Naive thymus-derived CD8-positive, alpha-beta T cell (primary cell): ENCODE data around the gene ENPP7. TPM values are rescaled to one million over a fixed set of nuclear protein-coding genes. Genes with fewer than 3 reads are reported as not detected.
"Not testable (repeated sequence)": the region's sequence is repeated elsewhere in the genome, so short reads cannot be mapped to it uniquely, and the experiment has no call there.

ENCODE experiments used
- ATAC-seq, 2 donors: fragments of 150-1000 bp; cut with Tn5 transposase in 1 of 2; sonication (Bioruptor Pico), chemical (Tn5 transposase) in 1 of 2; 1 replicate in 1 of 2; 2 replicates in 1 of 2; pipeline ENCODE4 v1.10.0; 2021; ENCODE audit warnings: mild to moderate bottlenecking in 2 of 2, moderate library complexity in 2 of 2
- POLR2A ChIA-PET: fragments of 350-600 bp; sonication (Branson Sonifier 250); formaldehyde crosslinking; loops from one replicate; lab custom pipeline; 2021; ENCODE audit warnings: antibody characterized with exemption; lab: Charles Lee
- DNase-seq, 10 donors: peaks; one replicate each; pipeline versions ENCODE4 v3.0.0 to v3.0.0-alpha.2; 2020 to 2022
- H3K27ac Mint-ChIP-seq, 10 donors: one replicate each; pipeline ENCODE4 v1.8.0; 2020 to 2022; ENCODE audit warnings: mild to moderate bottlenecking in 10 of 10, mixed read lengths in 10 of 10, moderate library complexity in 4 of 10, inconsistent platforms in 1 of 10
- H3K27me3 Mint-ChIP-seq, 5 donors: one replicate each; pipeline ENCODE4 v1.8.0; 2021 to 2022; ENCODE audit warnings: mixed read lengths in 5 of 5
- H3K36me3 Mint-ChIP-seq, 3 donors: one replicate each; pipeline ENCODE4 v1.8.0; 2020 to 2022; ENCODE audit warnings: mixed read lengths in 3 of 3, mild to moderate bottlenecking in 2 of 3, inconsistent platforms in 1 of 3
- H3K4me1 Mint-ChIP-seq, 4 donors: one replicate each; pipeline ENCODE4 v1.8.0; 2021 to 2022; ENCODE audit warnings: mixed read lengths in 4 of 4
- H3K4me3 Mint-ChIP-seq, 10 donors: one replicate each; pipeline ENCODE4 v1.8.0; 2020 to 2022; ENCODE audit warnings: mild to moderate bottlenecking in 10 of 10, mixed read lengths in 10 of 10, moderate library complexity in 6 of 10, inconsistent platforms in 1 of 10
- H3K9me3 Mint-ChIP-seq, 9 donors: one replicate each; pipeline ENCODE4 v1.8.0; 2020 to 2022; ENCODE audit warnings: mixed read lengths in 9 of 9, mild to moderate bottlenecking in 3 of 9, inconsistent platforms in 1 of 9, moderate library complexity in 1 of 9
- polyA plus RNA-seq, 3 donors: library from polyadenylated mRNA; unstranded; fragments of 300-500 nt; fragmentation: Illumina TruSeq; gene quantifications; one replicate each; pipeline ENCODE4 v1.2.3, GENCODE V29; 2021
- total RNA-seq, 8 experiments: library from RNA in 2 of 8; stranded (reverse) in 2 of 8; gene quantifications; one replicate each; pipeline ENCODE4 v1.2.3 and lab custom pipeline; 2021 to 2026

The ENPP7 gene
- total and polyA plus RNA-seq, 5 experiments from 2014 or later = 0.29 TPM; not detected in 4

DNA sequence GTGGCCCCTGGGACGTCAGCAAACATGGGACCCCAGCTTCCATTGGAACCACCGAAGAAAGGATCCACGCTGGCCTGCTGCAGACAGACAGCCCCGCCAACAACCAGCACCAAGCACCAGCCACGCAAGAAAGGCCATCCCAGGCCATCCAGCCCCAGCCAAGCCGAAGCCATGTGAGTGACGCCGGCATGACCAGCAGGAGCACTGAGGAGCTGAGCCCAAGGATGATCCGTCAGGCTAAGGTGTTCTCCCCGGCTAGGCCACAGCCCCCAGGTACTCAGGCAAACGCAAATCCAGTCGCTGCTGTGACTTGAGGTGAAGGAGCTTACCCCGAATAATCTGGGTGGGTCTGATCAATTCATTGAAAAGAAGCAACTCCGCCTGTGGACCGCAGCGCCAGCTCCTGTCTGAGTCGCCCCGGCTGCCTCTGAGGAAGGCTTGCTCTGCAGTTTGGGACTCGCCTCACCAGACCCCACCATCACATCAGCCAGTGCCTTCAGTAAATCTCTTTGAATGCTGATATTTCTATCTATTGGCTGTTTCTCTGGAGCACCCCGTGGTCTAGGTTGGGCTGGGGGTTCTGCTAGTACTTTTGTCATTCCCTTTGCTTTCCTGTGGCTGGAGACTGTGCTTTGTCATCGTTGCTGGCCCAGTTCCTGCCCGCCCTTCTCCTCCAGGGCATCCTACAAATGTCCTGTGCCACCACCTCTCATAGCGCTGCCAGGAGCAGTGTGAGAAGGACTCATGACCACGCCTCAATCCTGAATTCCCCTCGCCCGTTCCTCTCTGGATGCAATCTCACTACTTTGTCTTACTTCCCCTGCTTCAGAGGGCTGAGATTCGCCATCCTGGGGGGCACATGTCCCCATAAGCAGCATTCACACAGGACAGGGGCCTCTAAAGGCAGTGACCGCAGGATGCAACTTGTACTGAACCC is 39.1 kb downstream of the ENPP7 start:
- H3K27me3 Mint-ChIP-seq = peaks cover 8 to 53% (median 30%) of the 10 kb centered on the region in 5 donors

DNA sequence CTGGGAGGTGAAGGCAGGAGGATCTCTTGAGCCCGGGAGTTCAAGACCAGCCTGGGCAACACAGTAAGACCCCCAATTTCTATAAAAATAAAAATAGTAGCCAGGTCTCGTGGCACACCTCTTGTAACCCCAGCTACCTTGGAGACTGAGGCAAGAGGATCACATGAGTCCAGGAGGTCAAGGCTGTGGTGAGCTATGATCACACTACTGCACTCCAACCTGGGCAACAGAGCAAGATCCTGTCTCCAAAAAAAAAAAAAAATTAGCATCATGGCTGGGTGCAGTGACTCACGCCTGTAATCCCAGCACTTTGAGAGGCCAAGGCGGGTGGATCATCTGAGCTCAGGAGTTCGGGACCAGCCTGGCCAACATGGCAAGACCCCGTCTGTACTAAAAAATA is 40.5 kb downstream of the ENPP7 start:
- H3K27ac Mint-ChIP-seq = no peak overlapping the region

More for the DNA sequence above, 39.1 kb downstream of the ENPP7 start:
- Mint-ChIP-seq H3K4me1 (peaks cover 0 to 1% (median 0%) of the 10 kb centered on the region in 4 donors), H3K4me3 (no peak overlapping the region), H3K9me3 (no peaks in the 10 kb centered on the region), H3K36me3 (no peaks in the 10 kb centered on the region), H3K27ac (peak overlapping the region in 1 of 10 donors; percentile 50)
- no peak for ATAC-seq
- POLR2A ChIA-PET = no interaction called here
- DNase-seq = no peak

DNA sequence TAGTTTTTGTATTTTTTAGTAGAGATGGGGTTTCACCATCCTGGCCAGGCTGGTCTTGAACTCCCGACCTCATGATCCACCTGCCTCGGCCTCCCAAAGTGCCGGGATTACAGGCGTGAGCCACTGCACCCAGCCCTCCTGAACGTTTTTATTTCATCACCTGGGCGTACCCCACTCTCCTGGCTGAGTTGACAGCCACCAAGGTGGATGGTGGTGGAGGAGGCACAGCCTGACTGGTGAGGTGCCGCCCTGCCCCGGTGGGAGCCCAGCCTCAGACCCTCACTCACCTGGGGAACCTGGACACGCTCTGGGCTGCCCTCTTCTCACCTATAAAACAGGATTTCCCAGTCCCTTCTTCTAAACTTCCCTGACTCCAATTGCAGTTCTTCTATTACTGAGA is 42.0 kb downstream of the ENPP7 start:
- Mint-ChIP-seq H3K4me1 (peaks cover 0 to 10% (median 8%) of the 10 kb centered on the region in 4 donors), H3K27me3 (peaks cover 13 to 71% (median 45%) of the 10 kb centered on the region in 5 donors)
- ATAC-seq, H3K9me3 Mint-ChIP-seq, POLR2A ChIA-PET, DNase-seq, H3K36me3 Mint-ChIP-seq, H3K27ac Mint-ChIP-seq, H3K4me3 Mint-ChIP-seq: not testable (repeated sequence)

More for the DNA sequence above, 40.5 kb downstream of the ENPP7 start:
- Mint-ChIP-seq H3K4me1 (peaks cover 0 to 1% (median 0%) of the 10 kb centered on the region in 4 donors), H3K4me3 (no peak overlapping the region), H3K9me3 (no peaks in the 10 kb centered on the region), H3K27me3 (peaks cover 8 to 67% (median 39%) of the 10 kb centered on the region in 5 donors), H3K36me3 (no peaks in the 10 kb centered on the region)
- POLR2A ChIA-PET = interaction anchor here (1.3 kb wide), 1 partner anchor 70 kb away, joined by 3 read pairs; no protein-coding TSS in a partner anchor
- ATAC-seq (no peak), DNase-seq (no peak)

DNA sequence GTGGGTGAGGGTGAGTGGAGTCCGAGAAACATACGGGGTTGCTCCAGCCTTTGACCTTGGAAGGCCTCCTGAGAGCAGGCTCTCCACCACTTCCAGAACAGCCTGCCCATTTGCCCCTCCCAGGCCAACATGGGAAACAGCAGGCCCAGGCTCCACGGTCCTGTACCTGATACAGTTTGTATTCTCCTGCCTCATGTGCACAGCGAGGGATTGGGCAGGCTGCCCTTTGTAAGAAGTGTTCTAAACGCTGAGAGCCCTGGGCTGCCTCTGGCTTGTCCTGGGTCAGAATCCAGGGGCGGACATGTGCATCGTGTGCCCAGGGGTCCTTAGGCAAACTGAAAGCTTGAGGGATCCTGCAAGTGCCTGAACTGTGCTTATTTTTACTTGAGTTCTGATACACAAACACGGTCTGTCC is 43.8 kb downstream of the ENPP7 start:
- Mint-ChIP-seq H3K4me1 (peaks cover 9 to 21% (median 15%) of the 10 kb centered on the region in 4 donors), H3K4me3 (no peak overlapping the region), H3K27me3 (peaks cover 17 to 71% (median 41%) of the 10 kb centered on the region in 5 donors), H3K36me3 (no peaks in the 10 kb centered on the region), H3K9me3 (peaks cover 0 to 1% (median 0%) of the 10 kb centered on the region in 9 donors), H3K27ac (no peak overlapping the region)
- DNase-seq = no peak
- no peak for ATAC-seq
- POLR2A ChIA-PET = interaction anchor here (1.5 kb wide), 1 partner anchor 34 kb away, joined by 4 read pairs; no protein-coding TSS in a partner anchor

DNA sequence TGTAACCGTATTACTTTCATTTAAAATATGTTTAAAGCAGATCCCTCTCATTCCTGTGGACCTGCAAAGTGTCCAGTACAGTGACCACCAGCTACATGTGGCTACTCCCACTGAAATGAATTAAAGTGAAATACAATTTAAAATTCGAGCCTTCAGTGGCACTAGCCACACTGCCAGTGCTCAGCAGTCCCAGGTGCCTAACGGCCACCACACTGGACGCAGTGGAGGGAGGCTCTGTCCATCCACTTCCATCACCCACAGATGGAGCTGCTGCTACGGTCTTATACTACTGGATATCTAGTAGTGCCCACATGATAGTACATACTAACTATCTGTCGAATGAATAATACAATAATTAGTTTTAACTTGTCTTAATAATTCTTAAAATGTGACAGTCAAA is 44.9 kb downstream of the ENPP7 start:
- Mint-ChIP-seq H3K4me3 (no peak overlapping the region), H3K36me3 (no peaks in the 10 kb centered on the region), H3K4me1 (peaks cover 18 to 29% (median 24%) of the 10 kb centered on the region in 4 donors), H3K27ac (no peak overlapping the region), H3K27me3 (peaks cover 15 to 68% (median 46%) of the 10 kb centered on the region in 5 donors), H3K9me3 (peaks cover 0 to 1% (median 0%) of the 10 kb centered on the region in 9 donors)
- no peak for ATAC-seq
- DNase-seq = no peak
- POLR2A ChIA-PET = interaction anchor here (1.2 to 1.4 kb wide), 2 partner anchors 23 to 28 kb away, joined by 3 read pairs; no protein-coding TSS in a partner anchor

DNA sequence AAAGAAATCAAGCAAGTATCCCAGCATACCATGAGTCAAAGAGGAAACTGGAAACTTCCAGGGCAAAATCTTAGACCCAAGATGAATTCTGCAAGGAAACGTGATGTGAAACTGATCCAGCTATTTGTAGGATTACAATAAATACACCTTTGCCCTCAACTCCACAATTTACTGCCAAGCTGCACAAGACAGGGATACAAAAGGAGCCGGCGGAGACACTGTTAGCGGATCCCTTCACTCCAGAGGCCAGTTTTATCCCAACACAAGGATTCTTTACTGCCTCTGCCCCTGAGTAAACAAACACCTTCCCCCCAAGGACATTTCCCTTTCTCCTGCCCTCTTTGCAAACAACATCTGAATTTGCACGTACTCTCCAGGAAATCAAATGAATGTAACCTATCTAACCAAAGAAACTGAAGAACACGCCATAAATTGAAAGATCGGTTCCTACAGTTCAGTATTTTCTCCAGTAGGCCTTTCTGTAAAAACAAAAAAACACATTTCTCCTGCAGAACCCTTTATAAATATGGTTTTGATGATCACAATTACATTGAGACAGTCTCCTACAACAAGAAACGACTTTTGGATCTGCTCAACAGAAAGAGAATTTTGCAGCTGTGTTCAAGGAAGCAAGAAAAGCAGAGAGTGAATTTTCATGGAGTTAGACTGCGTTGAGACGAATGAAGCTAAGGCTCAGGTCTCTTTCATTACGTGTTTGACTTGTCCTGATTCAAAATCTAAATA is 45.8 kb downstream of the ENPP7 start:
- Mint-ChIP-seq H3K27me3 (peaks cover 15 to 74% (median 49%) of the 10 kb centered on the region in 5 donors), H3K27ac (peak overlapping the region in 1 of 10 donors; percentile 32)

DNA sequence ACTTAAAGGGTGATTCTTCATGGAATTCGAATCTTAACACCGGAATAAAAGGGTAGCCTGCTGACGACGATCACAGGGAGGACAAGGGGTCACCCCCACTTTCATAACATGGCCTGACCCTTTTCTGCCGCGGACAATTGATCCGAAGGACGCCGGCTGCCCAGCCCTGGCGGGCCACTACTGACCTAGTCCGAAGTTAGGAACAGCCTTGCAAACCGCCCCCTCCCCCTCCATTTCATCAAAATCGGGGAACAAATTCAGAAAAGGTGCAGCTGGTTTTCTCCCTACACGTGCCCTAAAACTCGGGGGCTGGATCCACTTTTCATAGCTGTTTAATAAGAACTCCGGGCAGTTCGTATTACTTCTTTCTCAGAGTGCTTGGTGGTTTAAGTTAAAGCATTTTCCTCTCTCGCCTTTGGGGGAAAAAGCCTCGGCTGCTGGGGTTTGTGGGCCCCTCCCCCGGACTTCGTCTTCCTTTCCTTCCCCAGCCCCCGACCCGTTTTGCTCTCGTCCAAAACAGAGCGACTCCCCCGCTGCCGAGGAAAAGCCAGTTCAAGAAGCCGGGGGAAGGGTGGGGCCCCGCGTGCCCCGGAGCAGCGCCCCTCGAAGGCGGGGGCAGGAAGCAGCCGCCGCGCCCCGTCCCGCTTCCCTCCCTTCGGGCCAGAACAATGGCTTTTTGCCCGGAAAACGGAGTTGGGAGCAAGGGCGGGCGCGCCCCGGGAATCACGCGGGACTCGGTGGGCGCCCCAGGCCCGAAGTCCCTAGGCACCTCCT is 46.6 kb downstream of the ENPP7 start:
- ATAC-seq (peak; percentile 31 to 59), DNase-seq (peak in 4 of 10 donors; percentile 39 to 45 (median 43))
- Mint-ChIP-seq H3K27me3 (peaks cover 19 to 81% (median 46%) of the 10 kb centered on the region in 5 donors), H3K27ac (peak overlapping the region in 1 of 10 donors; percentile 43), H3K36me3 (no peaks in the 10 kb centered on the region), H3K9me3 (peaks cover 0 to 1% (median 0%) of the 10 kb centered on the region in 9 donors), H3K4me3 (peak overlapping the region; percentile 61 to 86 (median 72)), H3K4me1 (peaks cover 29 to 46% (median 39%) of the 10 kb centered on the region in 4 donors)
- POLR2A ChIA-PET = interaction anchor here (0.6 to 2.1 kb wide), 4 partner anchors 19 to 63 kb away, joined by 3 to 15 read pairs (median 6); partner anchors contain the start of genes CBX4 and CBX8

More for the DNA sequence above, 45.8 kb downstream of the ENPP7 start:
- Mint-ChIP-seq H3K36me3 (no peaks in the 10 kb centered on the region), H3K9me3 (peaks cover 0 to 1% (median 0%) of the 10 kb centered on the region in 9 donors), H3K4me3 (peak overlapping the region; percentile 61 to 86 (median 72)), H3K4me1 (peaks cover 25 to 38% (median 33%) of the 10 kb centered on the region in 4 donors)
- no peak for ATAC-seq
- POLR2A ChIA-PET = interaction anchor here (0.6 to 1.5 kb wide), 4 partner anchors 19 to 61 kb away, joined by 3 to 4 read pairs (median 3); no protein-coding TSS in a partner anchor
- no peak for DNase-seq

DNA sequence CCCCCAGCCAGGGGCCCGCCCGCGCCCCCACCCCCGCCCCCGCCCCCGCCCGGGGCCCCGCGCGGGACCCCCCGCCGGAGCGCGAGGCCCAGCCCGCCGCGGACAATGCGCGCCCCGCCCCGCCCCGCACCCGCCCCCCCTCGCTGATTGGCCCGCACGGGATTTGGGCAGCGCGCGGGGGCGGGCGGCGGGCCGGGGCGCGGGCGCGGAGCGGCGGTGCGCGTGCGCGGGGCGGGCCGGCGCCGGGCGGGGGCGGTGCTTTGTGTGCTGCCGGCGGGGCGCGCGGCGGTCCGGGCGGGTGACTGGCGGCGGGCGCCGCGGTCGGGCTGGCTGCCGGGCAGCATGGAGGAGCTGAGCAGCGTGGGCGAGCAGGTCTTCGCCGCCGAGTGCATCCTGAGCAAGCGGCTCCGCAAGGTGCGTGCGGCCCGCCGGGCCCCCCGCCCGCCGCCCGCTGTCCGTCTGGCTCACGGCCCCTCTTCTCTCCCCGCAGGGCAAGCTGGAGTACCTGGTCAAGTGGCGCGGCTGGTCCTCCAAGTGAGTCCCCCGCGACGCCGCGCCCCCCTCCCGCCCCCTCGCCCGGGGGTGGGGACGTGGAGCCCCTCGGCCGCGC is 47.3 kb downstream of the ENPP7 start, which contains the start of gene CBX2:
TSS of gene CBX2 (plus strand) at position 255 of the 610 bp plus-strand sequence. CDS start at position 343, 88 bp downstream.
- H3K4me3 Mint-ChIP-seq = peak within 1 kb of the TSS; percentile 79 to 96 (median 89)
- POLR2A ChIA-PET = interaction anchor here (0.7 to 2.1 kb wide), 8 partner anchors 19 to 65 kb away, joined by 3 to 15 read pairs (median 4); partner anchors contain the start of genes CBX4 and CBX8
- peaks cover 34 to 52% (median 44%) of the 10 kb centered on the region in 4 donors for H3K4me1 Mint-ChIP-seq

DNA sequence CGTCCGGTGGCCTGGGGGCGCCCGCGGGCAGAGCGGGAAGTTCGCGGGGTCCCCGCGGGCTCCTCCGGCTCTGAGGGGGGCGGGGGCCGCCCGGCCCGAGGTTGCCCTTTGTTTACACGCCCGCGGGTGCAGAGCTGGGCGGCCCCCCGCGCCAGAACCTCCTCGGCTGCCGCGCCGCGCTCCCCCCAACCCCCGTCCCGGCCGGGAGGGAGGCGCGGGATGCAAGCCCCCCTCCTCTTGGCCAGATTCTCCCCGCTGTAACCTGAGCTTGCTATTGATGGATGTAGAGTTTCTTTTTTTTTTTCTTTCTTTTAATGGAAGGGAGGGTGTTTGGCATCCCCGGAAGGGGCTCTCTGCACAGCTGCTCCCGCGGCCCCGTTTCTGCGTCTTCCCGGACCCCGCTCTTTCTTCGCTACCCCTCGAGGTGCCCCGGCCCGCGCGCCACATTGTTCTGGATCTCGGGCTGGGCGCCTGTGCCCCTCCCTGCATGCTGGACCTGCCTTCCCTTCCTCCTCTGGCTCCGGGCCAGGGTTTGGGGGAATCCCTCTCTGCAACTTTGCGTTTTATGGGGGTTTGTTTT is 47.9 kb downstream of the ENPP7 start:
- Mint-ChIP-seq H3K4me3 (peak overlapping the region; percentile 79 to 96 (median 89)), H3K27me3 (peaks cover 27 to 82% (median 47%) of the 10 kb centered on the region in 5 donors), H3K9me3 (peaks cover 0 to 1% (median 0%) of the 10 kb centered on the region in 9 donors), H3K36me3 (no peaks in the 10 kb centered on the region), H3K4me1 (peaks cover 34 to 53% (median 44%) of the 10 kb centered on the region in 4 donors), H3K27ac (peak overlapping the region in 7 of 10 donors; percentile 23 to 84 (median 67))
- peak; percentile 19 to 38 for ATAC-seq
- DNase-seq = peak in 1 of 10 donors; percentile 43
- POLR2A ChIA-PET = interaction anchor here (0.6 to 2.1 kb wide), 8 partner anchors 12 to 64 kb away, joined by 3 to 15 read pairs (median 3); partner anchors contain the start of genes CBX4 and CBX8

More for the DNA sequence above, 47.3 kb downstream of the ENPP7 start, which contains the start of gene CBX2:
- ATAC-seq = peak; percentile 77 to 82
- peaks cover 26 to 82% (median 46%) of the 10 kb centered on the region in 5 donors for H3K27me3 Mint-ChIP-seq
- DNase-seq = peak; percentile 58 to 86 (median 75)
- no peaks in the 10 kb centered on the region for H3K36me3 Mint-ChIP-seq
- H3K27ac Mint-ChIP-seq = peak within 1 kb of the TSS in 7 of 10 donors; percentile 23 to 84 (median 67)
- H3K9me3 Mint-ChIP-seq = peaks cover 0 to 1% (median 0%) of the 10 kb centered on the region in 9 donors

DNA sequence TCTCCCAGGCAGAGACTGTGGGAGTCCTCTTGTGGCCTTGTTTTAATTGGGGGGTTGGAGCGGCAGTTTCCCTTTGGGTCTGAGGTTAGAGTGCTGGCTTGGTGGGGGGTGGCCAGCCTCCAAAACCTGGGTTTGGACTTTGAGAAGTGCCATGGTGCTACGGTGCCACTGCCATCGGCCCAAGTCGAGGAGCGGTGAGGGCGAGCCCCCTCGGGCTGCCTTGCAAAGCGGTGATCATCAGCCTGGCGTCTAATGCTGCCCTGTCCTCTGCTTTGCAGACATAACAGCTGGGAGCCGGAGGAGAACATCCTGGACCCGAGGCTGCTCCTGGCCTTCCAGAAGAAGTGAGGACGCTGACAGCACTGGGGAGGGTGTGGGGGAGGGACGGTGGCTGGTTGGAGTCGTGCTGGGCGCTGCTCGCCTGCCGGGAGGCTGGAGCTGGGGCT is 48.4 kb downstream of the ENPP7 start:
- no peak for ATAC-seq
- H3K4me3 Mint-ChIP-seq = peak overlapping the region; percentile 79 to 96 (median 89)
- H3K9me3 Mint-ChIP-seq = peaks cover 0 to 1% (median 0%) of the 10 kb centered on the region in 9 donors
- H3K4me1 Mint-ChIP-seq = peaks cover 34 to 53% (median 44%) of the 10 kb centered on the region in 4 donors
- H3K27ac Mint-ChIP-seq = peak overlapping the region in 5 of 10 donors; percentile 52 to 84 (median 67)
- no peaks in the 10 kb centered on the region for H3K36me3 Mint-ChIP-seq
- DNase-seq = no peak
- POLR2A ChIA-PET = interaction anchor here (0.6 to 2.1 kb wide), 7 partner anchors 12 to 64 kb away, joined by 3 to 15 read pairs (median 3); partner anchors contain the start of genes CBX4 and CBX8
- H3K27me3 Mint-ChIP-seq = peaks cover 24 to 77% (median 44%) of the 10 kb centered on the region in 5 donors
